Endothelial cell of umbilical vein (primary cell): ENCODE measurements around the gene PPP1R7.

ENCODE experiments used
- CTCF ChIP-seq, 2 donors: IDR thresholded peaks; 1 replicate in 1 of 2; 2 replicates in 1 of 2; pipeline ENCODE4 v1.5.1; 2011; ENCODE audit warnings: low read length in 2 of 2, mild to moderate bottlenecking in 2 of 2, moderate library complexity in 2 of 2, control low read depth in 1 of 2, inconsistent platforms in 1 of 2, low read depth in 1 of 2; ENCODE audit not compliant: insufficient read depth in 1 of 2; ENCODE audit errors: extremely low read depth in 1 of 2
- POLR2A ChIP-seq: IDR thresholded peaks from 2 replicates; pipeline ENCODE4 v1.6.1; 2012; ENCODE audit warnings: low read depth, mild to moderate bottlenecking, control low read depth, low read length

GRCh38 chr2:241110607-241111439, 39.4 kb upstream of the PPP1R7 start:
- no peak for TF ChIP-seq CTCF (IDR thresholded peaks at IDR 0.05; ENCODE audit: extremely low read depth in 1 of 2, insufficient read depth in 1 of 2, low read depth in 1 of 2, low read length in 2 of 2)
- TF ChIP-seq POLR2A, result no peak
